PC-3 (cell line): ENCODE results near the gene SMG1.
"Not testable (repeated sequence)": the region's sequence is repeated elsewhere in the genome, so short reads cannot be mapped to it uniquely, and the experiment has no call there.

Experiments used
- CTCF ChIP-seq: fragments of 300-600 bp; sonication (generic); conservative IDR thresholded peaks from 2 replicates; pipeline ENCODE4 v1.5.1; 2017; ENCODE audit warnings: antibody characterized with exemption, low read depth, mild to moderate bottlenecking, low read length
- EZH2 ChIP-seq: fragments of 300-600 bp; sonication (generic); IDR thresholded peaks from one replicate; pipeline ENCODE4 v1.6.1; 2017; ENCODE audit warnings: antibody characterized with exemption, mild to moderate bottlenecking, low read length; ENCODE audit not compliant: unreplicated experiment
- EZH2phosphoT487 ChIP-seq: fragments of 300-600 bp; sonication (generic); IDR thresholded peaks from 2 replicates; pipeline ENCODE4 v1.6.1; 2018; ENCODE audit warnings: mild to moderate bottlenecking, antibody characterized with exemption, low read length, borderline replicate concordance

- TF ChIP-seq CTCF, EZH2phosphoT487, EZH2: not testable (repeated sequence)
Observed at GRCh38 chr16:18757960-18758660, 168.1 kb downstream of the SMG1 start.
